SU-DHL-6 (cell line): ENCODE measurements around the gene MIDN.

Source experiments
- H2AFZ ChIP-seq: fragments of 200-600 bp; sonication (generic); 2 replicates; pipeline ENCODE4 v1.6.1; 2014; ENCODE audit warnings: low read depth, mild to moderate bottlenecking, moderate library complexity, mixed read lengths, antibody characterized with exemption, low read length; ENCODE audit not compliant: severe bottlenecking
- H3F3A ChIP-seq: fragments of 200-600 bp; shearing (Covaris generic); 2 replicates; pipeline ENCODE4 v1.6.0; 2016; ENCODE audit warnings: antibody characterized with exemption, mild to moderate bottlenecking; ENCODE audit not compliant: insufficient read depth
- H3K27ac ChIP-seq: fragments of 200-600 bp; sonication (generic); 2 replicates; pipeline ENCODE4 v1.5.1; 2016; ENCODE audit warnings: low read depth, mild to moderate bottlenecking, low read length, moderate library complexity, mixed read lengths
- H3K27me3 ChIP-seq: fragments of 200-600 bp; sonication (generic), shearing (Covaris generic); 2 replicates; pipeline ENCODE4 v1.6.0; 2014; ENCODE audit warnings: mild to moderate bottlenecking, low read length
- H3K36me3 ChIP-seq: fragments of 200-600 bp; sonication (generic); 2 replicates; pipeline ENCODE4 v1.6.1; 2014; ENCODE audit warnings: mild to moderate bottlenecking, low read length, mixed read lengths
- H3K4me2 ChIP-seq: fragments of 300-600, 200-600 bp; shearing (Covaris generic), sonication (generic); 2 replicates; pipeline ENCODE4 v1.6.0; 2014; ENCODE audit warnings: low read length, low read depth, mild to moderate bottlenecking; ENCODE audit not compliant: poor library complexity, severe bottlenecking
- H3K4me3 ChIP-seq: fragments of 200-600 bp; sonication (generic); 2 replicates; pipeline ENCODE4 v1.5.1; 2014; ENCODE audit warnings: antibody characterized with exemption, low read length, mild to moderate bottlenecking, mixed read lengths; ENCODE audit not compliant: insufficient read depth, poor library complexity, severe bottlenecking
- H3K79me2 ChIP-seq: fragments of 200-600 bp; sonication (generic); 2 replicates; pipeline ENCODE4 v1.6.1; 2014; ENCODE audit warnings: mild to moderate bottlenecking, low read length, moderate library complexity; ENCODE audit not compliant: insufficient read depth
- H3K9ac ChIP-seq: fragments of 200-600 bp; sonication (generic); 2 replicates; pipeline ENCODE4 v1.7.0; 2014; ENCODE audit warnings: mild to moderate bottlenecking, low read length
- H3K9me2 ChIP-seq: fragments of 200-600 bp; sonication (generic); replicated peaks from 2 replicates; pipeline ENCODE4 v1.6.1; 2014; ENCODE audit warnings: low read length; ENCODE audit not compliant: insufficient read depth
- H3K9me3 ChIP-seq: fragments of 200-600 bp; sonication (generic); 2 replicates; pipeline ENCODE4 v1.6.1; 2014; ENCODE audit warnings: low read length, mixed read lengths; ENCODE audit not compliant: insufficient read depth
- H4K20me1 ChIP-seq: fragments of 200-600 bp; sonication (generic); 2 replicates; pipeline ENCODE4 v1.6.1; 2014; ENCODE audit warnings: low read depth, mild to moderate bottlenecking, antibody characterized with exemption, low read length, moderate library complexity, mixed read lengths
- EZH2phosphoT487 ChIP-seq: fragments of 200-600 bp; sonication (generic), shearing (Covaris generic); conservative IDR thresholded peaks from 2 replicates; pipeline ENCODE4 v1.6.1; 2018; ENCODE audit warnings: mild to moderate bottlenecking, antibody characterized with exemption, low read length, moderate library complexity, mixed read lengths
- TF ChIP-seq, protein P1 (sequence below): fragments of 200-600 bp; sonication (generic); IDR thresholded peaks from one replicate; pipeline ENCODE4 v1.5.1; 2017; ENCODE audit warnings: antibody characterized with exemption, mild to moderate bottlenecking, low read length, moderate library complexity; ENCODE audit not compliant: insufficient read depth, poor library complexity, severe bottlenecking

The MIDN gene

DNA sequence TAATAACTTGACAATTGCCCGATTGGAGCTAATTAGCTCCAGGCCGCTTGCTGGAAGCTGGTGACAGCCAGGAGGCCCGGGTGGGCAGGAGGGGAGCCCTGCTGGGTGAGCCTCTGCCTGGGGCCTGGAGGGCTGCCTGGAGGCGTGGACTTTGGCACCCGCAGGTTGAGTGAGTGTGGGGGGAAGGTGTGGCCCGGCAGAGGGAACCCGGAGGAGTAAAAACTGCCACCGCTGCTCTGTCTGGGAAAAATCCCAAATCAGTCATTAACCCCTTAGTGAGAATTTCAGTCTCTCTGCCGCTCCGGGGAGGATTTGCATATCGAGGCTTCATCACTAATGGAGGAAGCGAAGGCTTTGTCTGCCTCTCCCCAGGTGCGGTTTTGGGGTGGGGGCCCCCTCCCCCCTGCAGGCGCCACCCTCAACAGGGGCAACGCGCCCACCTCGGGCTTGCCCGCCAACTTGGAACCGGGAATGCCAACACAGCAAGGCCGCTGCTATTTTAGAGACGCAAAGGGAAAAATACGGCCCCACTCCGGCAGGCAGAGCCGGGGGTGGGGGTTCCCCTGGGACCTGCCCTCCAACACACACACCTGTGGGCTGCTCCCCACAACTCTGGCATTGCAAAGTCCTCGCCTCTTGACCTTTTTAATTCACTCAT is 43.5 kb downstream of the MIDN start:
- Histone ChIP-seq H3K9me2 (no peaks in the 10 kb centered on the region), H3K4me3 (no peak overlapping the region), H3K36me3 (no peaks in the 10 kb centered on the region), H3F3A (no peaks in the 10 kb centered on the region), H2AFZ (no peak overlapping the region), H3K79me2 (no peaks in the 10 kb centered on the region), H3K9ac (no peak overlapping the region), H3K27ac (no peak overlapping the region), H3K27me3 (peaks cover 4% of the 10 kb centered on the region; the same call in 1 of the 2 replicates), H3K9me3 (no peaks in the 10 kb centered on the region), H4K20me1 (no peaks in the 10 kb centered on the region), H3K4me2 (no peak overlapping the region)
- no peak for TF ChIP-seq EZH2phosphoT487
- TF ChIP-seq, protein P1, sequence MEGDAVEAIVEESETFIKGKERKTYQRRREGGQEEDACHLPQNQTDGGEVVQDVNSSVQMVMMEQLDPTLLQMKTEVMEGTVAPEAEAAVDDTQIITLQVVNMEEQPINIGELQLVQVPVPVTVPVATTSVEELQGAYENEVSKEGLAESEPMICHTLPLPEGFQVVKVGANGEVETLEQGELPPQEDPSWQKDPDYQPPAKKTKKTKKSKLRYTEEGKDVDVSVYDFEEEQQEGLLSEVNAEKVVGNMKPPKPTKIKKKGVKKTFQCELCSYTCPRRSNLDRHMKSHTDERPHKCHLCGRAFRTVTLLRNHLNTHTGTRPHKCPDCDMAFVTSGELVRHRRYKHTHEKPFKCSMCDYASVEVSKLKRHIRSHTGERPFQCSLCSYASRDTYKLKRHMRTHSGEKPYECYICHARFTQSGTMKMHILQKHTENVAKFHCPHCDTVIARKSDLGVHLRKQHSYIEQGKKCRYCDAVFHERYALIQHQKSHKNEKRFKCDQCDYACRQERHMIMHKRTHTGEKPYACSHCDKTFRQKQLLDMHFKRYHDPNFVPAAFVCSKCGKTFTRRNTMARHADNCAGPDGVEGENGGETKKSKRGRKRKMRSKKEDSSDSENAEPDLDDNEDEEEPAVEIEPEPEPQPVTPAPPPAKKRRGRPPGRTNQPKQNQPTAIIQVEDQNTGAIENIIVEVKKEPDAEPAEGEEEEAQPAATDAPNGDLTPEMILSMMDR = no peak

DNA sequence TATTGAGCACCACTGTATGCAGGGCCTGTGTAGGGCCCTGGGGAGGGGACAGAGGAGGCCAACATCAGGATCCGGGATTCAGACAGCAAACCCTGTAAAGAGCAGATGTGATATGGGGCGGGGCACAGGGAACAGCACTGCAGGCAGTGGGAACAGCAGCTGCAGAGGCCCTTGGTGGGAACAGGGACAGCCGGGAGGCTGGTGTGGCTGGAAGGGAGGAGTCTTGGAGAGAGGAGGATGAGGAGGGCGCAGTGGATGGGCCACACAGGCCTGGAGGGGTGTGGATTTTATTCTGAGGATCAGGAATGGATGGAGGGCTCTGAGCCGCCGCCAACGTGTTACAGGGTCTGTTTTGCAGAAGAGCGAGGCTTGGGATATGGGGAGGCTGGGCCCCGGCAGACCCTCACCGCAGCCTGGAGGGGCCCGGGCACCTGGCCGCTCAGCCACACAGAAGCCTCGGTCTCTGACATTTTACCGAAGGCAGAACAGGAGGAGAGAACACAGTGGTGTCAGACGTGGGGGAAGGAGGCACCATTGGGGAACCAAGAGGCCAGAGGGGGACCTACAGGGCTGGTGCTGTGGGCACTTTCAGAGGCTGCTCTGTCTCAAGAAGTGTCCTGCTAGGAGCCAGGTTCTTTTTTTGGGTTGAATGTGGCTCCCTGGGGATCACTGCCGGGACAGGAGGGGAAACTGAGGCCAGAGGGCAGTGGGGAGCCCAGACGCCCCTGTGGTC is 44.2 kb downstream of the MIDN start:
- H3K9ac ChIP-seq = no peak overlapping the region
- no peaks in the 10 kb centered on the region for H3K36me3 ChIP-seq
- peaks cover 4% of the 10 kb centered on the region; the same call in 1 of the 2 replicates for H3K27me3 ChIP-seq
- no peaks in the 10 kb centered on the region for H3K9me2 ChIP-seq
- no peaks in the 10 kb centered on the region for H3F3A ChIP-seq
- no peak overlapping the region for H3K4me3 ChIP-seq
- no peak overlapping the region for H2AFZ ChIP-seq
- no peaks in the 10 kb centered on the region for H3K79me2 ChIP-seq
- TF ChIP-seq, protein P1 = no peak
- no peak for TF ChIP-seq EZH2phosphoT487
- no peaks in the 10 kb centered on the region for H4K20me1 ChIP-seq
- no peak overlapping the region for H3K4me2 ChIP-seq
- no peaks in the 10 kb centered on the region for H3K9me3 ChIP-seq
- H3K27ac ChIP-seq = no peak overlapping the region

DNA sequence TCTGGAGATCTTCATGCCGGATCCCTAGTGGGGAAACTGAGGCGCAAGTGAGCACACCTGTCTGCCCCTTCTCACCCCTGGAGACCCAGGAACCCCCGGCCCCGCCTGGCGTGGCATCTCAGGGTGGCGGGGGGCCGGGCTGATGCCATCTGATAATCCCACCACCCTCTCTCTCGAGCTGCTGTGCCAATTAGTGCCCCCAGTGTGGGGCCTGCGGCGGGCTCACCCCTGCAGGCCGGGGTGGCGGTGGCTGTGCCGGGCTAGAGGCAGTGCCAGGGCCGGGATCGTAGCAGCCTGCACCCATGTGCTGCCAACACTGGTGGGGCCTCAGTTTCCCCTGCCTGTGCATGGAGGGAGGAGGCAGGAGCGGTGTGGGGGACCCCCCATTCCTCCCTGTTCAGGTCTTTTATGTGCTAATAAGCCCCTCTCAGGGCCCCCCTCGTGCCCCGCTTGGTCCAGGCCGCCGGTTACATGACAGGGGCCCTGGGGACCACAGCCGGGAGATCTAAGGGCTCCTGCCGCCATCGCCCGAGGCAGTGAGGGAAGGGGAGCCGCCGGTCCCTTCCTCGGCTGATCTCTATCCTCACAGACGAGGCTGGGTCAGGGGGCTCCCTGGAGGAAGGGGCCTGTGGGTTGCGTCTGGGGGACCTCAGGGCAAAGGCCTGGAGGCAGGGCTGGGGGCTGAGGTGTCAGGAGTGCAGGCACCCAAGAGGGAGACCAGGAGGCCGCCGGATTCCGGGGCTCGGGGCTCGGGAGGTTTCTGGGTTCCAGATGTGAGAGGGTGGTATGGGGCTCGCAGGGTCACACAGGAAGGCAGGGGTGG is 45.6 kb downstream of the MIDN start:
- Histone ChIP-seq H3K27me3 (peaks cover 4% of the 10 kb centered on the region; the same call in 1 of the 2 replicates), H3K79me2 (no peaks in the 10 kb centered on the region), H2AFZ (no peak overlapping the region), H3K9ac (no peak overlapping the region), H4K20me1 (no peaks in the 10 kb centered on the region), H3K9me3 (no peaks in the 10 kb centered on the region), H3K9me2 (no peaks in the 10 kb centered on the region), H3K27ac (no peak overlapping the region), H3K36me3 (no peaks in the 10 kb centered on the region), H3K4me3 (no peak overlapping the region), H3F3A (no peaks in the 10 kb centered on the region), H3K4me2 (no peak overlapping the region)
- no peak for TF ChIP-seq EZH2phosphoT487
- TF ChIP-seq, protein P1 = no peak
